ENCODE data around the gene POLK.

The POLK gene

DNA sequence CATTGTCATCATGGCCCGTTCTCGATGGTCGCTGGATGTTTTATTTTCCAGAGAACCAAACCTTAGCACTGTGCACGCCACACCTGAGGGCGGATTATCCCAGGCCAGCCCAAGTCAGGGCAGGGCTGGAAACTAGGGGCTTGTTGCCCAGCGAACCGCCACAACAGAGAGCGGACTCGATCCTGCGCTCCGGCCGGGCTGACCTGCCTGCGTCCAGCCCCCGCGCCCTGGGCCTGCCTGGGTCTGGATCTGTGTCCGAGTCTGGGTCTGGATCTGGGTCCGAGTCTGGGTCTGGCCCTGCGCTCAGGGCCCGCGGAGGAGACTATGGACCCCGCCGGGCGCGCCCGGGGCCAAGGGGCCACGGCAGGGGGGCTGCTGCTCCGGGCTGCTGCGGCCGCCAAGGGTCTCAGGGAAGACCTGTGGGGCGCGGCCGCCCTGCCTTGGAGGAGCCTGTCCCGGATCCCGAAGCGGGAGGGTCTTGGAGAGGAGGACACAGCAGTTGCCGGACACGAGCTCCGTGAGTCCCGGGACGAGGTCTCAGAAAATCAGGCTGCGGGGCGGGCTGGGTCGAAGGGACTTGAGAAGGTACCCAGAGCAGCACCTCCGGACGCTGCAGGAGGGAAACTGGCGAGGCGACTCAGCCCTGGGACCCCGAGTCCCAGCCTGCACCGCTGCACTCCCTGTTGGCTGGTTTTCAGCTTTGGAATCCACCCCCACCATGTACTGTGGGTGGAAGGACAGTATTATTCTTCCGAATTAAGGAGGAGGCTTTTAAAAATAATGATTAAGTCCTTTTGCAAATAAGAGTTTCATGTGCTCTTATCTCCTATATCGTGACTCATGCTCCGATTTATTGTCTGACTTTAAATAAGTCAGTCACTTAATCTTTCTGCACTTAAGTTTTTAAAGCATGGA is 99.9 kb downstream of the POLK start, which contains the start of gene ANKDD1B:
Gene ANKDD1B, plus strand, starts transcription at position 143 of the 915 bp plus-strand sequence. Its CDS starts 182 bp downstream, at position 325.
- no peak for DNase-seq

DNA sequence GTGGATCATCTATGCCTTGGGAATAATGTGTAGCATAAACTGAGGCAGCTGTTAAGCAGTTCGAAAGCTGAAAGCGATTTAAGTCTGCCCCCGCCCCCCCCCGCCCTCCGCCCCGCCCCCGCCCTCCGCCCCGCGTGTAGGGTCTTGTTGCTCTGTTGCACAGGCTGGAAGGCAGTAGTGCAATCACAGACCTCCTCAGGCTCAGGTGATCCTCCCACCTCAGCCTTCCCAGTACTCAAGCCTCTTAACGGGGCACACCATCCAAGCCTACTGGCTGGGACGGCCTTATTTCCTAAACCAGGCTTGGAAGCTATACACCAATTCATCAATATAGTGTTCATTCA is 100.5 kb downstream of the POLK start:
- DNase-seq: no peak

DNA sequence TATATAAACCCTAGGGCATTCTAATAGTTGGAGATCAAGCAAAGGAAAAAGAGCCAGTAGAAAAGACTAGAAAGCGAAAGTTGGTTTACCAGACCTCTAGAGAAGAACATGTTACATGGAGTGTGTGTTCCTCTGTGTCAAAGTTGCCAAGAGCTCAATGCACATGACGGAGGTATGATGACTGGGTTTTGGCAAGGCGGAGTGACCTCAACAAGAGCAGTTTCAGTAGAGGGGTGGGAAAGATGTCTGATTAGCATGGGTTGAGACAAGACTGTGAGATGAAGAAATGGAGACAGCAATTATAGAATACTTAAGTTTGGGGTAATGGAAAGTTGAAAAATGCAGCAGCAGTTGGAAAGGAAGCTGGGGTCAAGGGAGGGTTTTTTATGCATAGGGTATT is 101.2 kb downstream of the POLK start:
- no peak for DNase-seq

DNA sequence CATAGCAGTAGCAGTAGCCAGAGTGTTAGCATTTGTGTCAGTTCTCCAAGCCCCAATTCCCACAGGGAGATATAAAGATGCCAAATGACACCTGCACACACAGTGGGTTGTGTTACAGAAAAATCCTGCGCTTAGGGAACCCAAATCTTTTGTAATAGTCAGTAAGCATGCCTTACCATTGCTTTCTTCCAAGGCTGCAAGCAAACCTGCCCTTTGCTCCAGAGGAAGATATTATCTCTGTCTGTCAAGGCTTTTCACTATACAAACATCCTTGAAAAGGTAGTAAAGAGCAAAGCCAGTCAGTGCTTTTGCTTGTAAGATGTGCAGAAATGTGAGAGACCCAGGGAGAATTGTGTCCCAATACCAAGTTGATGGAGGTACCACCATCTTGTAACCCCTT is 102.5 kb downstream of the POLK start:
- DNase-seq: no peak

DNA sequence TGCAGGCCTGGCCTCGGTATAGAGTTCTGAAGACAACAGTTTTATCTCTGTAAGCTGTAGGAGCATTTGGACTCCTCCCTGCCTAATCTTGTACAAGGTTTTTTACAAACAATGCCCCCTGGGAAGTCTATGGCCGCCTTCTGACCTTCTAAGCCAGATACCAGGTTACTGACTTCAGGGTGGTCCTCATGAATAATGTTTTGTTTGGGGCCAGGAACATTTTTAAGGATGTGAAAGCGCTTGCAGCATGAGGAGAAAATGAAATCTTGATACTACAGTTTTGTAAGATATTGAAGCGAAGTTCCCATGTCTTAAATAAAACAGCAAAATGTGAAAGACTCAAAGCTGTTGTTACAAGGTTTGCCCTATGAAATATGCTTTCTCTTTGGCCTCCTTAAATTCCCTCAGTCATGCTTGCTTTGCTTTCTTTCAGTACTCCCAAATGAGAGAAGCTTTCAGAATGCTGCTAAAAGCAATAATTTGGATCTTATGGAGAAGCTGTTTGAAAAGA is 104.7 kb downstream of the POLK start:
- no peak for DNase-seq

DNA sequence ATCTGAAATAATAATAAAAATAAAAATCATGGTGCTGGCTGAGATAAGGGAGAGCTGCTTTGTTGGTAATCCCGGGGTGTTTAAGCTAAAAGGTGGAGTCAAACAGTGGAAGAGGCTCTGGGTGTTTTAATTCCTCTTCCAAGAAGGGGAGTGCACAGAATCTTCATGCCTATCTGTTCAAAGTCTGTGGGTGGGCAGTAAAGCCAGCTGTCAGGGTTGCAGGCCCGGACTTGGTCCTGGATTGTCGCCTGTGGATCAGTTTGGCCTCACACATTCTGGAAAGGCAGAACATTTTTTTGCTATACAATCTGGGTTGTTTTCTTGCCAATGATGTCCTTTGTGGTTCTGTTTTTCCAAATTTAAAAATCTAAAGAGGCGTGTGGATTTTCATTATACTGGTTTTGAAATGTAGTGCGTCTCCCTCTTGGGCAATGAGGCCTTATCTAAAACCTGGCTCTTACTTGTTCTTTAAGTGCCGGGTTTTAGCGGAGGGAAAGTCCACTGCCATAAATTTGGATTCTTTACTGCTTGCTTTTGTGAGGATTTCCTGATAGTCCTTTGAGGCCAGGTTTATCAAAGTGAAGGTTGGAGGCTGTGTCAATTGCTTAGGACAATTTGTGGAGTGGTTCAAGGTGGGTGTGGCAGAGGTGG is 105.4 kb downstream of the POLK start:
- DNase-seq: no peak

DNA sequence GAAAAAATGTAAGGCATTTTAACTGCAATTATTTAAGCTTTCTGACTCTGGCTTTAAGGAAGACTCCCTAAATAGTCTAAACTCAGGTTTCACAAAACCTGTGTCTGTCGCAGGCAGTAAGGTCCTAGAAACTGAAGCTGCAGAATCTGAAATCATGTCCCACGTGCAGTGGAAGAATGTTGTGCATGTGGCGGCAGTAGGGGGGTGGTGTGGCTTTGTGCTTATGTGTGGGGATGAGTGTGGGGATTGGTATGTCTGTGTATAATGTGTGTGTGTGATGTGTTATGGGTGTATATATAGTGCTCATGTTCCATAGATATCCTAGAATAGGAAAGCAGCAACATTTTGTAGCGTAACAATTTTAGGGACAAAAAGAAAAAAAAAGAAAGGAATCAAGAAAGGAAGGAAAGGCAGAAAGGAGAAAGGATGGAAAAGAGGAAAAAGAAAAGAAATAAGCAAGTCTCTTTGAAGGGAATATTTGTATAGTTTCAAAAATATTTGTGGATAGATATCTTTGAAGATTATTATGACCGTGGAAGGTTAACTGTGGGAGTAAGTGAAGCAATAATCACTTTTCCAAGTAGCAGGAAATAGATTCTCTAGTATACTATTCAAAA is 106.2 kb downstream of the POLK start:
- no peak for DNase-seq

DNA sequence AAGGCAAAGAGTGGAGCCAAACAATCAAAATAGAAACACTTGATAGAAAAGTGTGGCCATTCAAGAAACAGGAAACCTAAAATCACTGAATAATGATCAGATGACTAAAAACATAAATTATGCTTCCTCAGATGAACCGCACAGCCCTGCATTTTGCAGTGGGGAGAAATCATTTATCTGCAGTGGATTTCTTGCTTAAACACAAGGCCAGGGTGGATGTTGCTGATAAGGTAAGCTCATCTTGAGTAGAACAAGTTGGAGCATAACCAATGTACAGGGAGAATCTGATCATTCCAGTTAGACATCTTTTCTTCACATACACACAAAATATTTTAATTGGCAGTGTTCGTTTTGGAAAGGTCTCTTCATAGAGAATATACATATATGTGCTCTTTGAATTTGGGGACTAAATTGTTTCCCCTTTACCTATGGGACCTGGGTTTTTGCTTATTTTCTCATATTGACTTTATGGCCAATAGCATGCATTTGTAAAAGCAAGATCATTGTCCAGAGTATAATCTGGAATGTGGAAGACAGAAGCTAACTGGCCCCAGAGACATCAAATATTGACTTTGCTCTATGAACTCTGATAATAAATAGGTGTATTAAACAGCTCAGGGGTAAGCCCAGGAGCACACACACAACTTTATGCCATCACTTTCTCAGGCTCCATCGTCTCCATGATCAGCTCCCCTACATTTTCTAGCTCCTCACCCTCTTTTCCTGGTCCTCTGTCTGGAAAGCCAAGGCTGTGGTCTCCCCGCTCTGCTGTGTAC is 108.7 kb downstream of the POLK start:
- DNase-seq: no peak

DNA sequence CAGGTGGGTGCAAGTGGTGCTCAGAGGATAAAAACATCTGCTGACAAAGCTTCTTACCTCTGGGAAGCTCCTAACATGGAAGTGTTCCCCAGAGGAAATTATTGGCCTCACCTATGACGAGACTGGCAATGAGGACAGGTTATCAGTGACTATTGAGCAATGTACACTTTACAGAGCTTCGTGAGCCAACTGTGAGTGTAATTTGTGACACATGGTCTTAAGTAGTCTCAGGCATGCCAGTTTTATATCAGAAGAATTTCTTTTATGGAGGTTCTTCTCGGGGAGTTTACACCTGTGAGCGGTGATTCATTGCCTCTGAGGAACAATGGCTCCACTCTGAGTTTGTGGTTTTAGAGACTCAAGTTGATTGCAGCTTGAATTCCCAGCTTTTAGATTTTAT is 110.9 kb downstream of the POLK start:
- no peak for DNase-seq

DNA sequence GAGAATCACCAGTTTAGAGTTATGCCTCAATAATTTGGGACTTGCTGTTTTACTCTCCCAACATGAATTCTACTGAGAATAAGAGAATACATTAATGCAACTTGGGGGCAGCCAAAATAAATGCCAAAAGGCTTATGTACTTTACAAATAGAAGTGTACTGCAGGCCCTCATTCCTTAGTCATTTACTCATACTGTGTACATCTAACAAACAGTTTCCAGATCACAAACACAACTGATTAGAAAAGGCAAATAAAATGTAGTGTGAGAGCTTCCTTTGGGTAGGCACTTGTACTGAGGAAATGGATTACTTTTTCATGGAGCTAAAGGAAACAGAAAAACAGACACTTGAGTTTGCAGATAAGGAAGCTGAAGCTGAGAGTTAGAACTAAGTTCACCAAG is 112.2 kb downstream of the POLK start:
- DNase-seq: no peak

DNA sequence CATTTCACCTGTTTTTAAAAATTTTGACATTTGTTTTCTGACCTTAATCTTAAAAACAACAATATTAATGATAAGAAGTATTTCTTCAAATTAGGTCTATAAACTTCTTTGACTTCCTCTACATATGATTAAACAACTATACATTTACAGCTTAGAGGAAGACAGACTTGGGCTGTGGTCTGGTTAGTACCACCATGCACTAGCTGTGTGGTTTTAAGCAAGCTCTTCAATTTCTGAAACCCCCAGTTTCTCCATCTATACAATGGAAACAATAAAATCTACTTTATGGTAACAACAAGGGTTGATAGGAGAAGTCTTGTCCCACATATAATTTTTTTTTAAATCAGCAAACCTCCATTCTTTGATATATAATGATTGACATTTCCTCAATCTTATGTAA is 115.3 kb downstream of the POLK start:
- DNase-seq: no peak

DNA sequence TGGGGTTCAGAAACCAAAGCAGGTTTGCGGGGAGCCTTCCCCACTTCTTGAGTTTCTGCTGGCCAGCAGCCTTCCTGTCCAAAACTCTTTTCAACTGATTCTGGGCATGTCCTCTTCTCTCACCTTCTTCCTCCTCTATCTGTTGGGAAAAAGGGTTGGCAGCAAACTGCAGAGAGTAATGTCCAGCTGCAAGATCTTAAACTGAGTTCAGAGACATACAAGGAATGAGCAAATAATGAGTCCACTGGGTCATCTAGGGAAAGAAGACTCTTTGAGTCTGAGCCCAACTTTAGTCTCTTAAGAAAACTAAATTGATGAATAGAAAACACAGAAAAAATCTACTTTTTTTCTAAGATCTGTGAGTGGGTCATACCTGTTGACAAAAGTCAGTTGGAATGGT is 116.1 kb downstream of the POLK start:
- DNase-seq: no peak

DNA sequence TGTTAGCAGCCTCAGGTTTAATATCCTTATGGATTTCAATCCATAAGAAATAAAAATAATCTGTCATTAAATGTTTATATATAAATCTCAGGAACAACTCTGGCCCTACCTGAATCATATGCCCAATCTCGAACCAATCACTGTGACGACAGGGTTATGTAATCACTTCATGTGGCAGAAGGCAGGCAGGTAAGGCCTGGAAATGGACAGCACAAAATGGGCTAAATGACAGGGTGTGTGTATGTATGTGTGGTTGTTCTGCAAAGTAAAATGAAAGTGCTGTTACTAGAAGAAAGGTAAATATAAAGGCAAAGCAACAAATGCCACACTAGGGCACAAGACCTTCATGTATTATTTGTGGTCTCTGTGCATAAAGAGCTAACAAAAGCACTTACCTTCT is 119.2 kb downstream of the POLK start:
- no peak for DNase-seq

DNA sequence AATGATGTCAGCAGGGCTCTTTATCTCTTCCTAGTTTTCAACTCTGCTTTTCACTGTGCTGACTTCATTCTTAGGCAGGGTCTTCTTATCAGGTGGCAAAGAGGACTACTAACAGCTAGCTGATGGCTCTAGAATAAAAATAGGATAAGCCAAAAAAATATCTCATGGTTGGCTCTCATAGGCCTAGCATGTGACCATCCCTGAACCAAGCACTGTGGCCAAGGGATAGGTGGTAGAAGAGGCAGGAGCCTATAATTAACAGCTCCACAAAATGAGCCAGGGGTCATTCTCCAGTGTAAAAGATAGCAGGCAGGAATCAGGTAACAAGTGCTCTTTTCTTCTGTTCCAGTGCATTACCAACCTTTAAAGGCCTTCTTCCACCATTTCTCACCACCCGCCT is 120.6 kb downstream of the POLK start:
- no peak for DNase-seq

DNA sequence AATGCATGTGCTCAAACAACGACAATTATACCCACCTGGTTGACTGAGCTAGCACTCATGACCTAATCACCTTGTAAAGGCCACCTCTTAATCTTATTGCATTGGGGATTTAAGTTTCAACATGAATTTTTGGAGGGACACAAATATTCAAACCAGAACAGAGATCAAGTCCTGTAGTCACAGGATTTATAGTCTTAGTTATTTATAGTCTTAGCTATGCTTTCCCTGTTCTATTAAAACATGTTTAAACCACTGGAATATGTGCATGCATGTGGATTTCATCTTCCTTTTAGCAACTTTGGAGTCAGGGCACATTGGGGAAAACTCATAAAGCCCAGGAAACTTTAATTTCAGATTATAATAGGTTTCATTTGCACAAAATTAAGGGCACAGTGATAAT is 126.3 kb downstream of the POLK start:
- DNase-seq: no peak

DNA sequence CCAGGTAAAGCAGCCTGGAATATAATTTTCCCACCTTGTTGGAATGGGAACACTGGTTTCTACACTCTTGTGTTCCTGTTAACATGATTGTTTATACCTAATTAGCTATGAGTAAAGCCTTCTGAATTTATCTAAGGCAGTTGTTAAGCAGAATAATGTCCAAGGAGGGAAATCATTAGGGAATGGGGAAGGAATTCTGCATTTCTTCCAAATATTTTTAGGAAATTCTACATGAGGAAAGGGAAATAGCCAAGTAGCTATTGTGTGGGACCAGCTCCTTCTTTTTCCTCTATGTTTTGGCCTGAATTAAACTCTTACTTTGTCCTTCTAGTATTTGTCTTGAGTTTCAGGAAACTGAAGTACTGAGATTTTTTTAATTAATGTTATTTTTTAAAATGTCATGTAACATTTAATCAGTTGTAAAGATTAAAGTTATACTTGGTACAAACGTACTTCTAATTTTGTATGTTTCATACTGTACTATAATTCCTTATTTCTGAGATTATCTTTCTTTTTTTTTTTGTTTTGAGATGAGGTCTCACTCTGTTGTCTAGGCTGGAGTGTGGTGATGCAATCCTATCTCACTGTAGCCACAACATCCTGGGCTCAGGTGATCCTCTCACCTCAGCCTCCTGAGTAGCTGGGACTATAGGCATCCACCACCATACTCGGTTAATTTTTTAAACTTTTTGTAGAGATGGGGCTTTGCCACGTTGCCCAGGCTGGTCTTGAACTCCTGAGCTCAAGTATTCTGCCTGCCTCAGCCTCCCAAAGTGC is 128.0 kb downstream of the POLK start:
- no peak for DNase-seq

DNA sequence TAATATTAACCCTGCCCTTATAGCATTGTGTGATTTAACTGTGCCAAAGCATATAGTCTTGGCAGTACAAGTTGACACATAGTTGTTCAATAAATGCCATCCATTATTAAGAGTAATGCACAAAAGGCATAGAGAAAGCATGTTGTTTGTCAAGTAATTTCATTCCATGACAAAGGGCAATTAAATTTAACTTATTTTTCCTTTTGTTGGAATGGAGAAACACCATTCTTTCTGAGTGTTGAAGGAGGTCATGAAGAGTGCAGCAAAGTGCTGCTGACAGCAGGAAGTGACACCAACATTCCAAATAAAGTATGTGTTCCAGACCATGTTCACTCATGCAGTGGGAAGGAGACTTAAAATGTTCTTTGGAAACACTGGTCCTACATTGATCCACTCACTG is 128.7 kb downstream of the POLK start:
- no peak for DNase-seq

DNA sequence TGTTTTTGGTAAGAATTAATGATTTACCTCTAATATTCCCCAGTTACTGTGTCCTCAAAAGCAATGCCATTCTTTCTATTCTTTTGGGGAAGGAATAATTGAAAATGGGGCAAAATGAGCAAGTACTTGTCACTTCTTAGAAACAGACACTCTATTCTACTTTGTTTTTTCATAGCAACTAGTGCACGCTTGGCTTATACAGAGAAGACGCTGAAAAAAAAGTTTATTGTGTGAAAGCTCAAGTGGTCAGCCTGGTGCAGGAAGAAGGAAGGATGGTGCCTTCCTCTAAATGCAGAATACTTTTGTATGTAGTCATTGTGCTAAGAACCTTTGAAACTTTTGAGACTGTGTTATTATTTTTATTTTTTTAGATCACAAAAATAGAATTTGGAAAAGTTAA is 129.1 kb downstream of the POLK start:
- no peak for DNase-seq

DNA sequence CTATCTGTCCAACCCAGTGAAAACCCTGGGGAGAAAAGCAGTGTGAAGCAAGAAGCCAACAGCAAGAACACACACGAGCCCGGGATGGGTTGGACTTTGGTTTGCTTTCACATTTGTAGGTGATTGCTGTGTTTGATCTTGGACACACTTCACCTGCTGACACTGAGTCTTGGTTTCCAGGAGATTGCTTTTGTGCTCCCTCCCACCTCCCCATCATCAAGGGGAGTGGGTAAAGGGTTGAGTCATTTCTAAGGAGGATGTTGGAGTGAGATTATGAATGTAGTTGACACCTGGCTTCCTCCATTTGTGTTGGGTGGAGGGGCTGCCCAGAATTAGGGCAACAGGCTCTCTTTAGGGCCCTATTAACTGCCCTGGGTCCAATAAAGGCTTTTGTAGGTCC is 137.0 kb downstream of the POLK start:
- DNase-seq: no peak

All from bone marrow (tissue), 2 donors.